ENCODE results near the gene TARBP1. TPM values are rescaled to one million over a fixed set of nuclear protein-coding genes. Genes with fewer than 3 reads are reported as not detected.
"Not testable (repeated sequence)": the region's sequence is repeated elsewhere in the genome, so short reads cannot be mapped to it uniquely, and the experiment has no call there.

Gene TARBP1
- total RNA-seq, 4 donors from 2014 or later = 13.2 to 39.2 (median 27.6) TPM

GRCh38 chr1:234525099-234525799 is 46.3 kb upstream of the TARBP1 start:
- Histone ChIP-seq H3K36me3 (no peaks in the 10 kb centered on the region), H3K4me1 (peaks cover 17 to 66% (median 31%) of the 10 kb centered on the region in 3 donors), H3K27ac (peak overlapping the region in 1 of 4 donors; percentile 84), H3K4me3 (no peak overlapping the region), H3K9me3 (no peaks in the 10 kb centered on the region), H3K27me3 (no peaks in the 10 kb centered on the region)
- TF ChIP-seq POLR2A (IDR thresholded peaks at IDR 0.05) (no peak), CTCF (IDR thresholded peaks at IDR 0.05) (no peak)
- DNase-seq = no peak
- 66 to 76% methylated on average over 5 of the region's 5 CpGs for WGBS, 2 donors
- intact Hi-C loops (cut with DNase I) = no loop called here

GRCh38 chr1:234521836-234522235 is 42.9 kb upstream of the TARBP1 start:
- H3K36me3 ChIP-seq = no peaks in the 10 kb centered on the region
- no peaks in the 10 kb centered on the region for H3K27me3 ChIP-seq
- H3K4me1 ChIP-seq = peaks cover 6 to 43% (median 17%) of the 10 kb centered on the region in 3 donors
- TF ChIP-seq CTCF (IDR thresholded peaks at IDR 0.05) = no peak
- no peak for TF ChIP-seq POLR2A (IDR thresholded peaks at IDR 0.05)
- no peak for DNase-seq
- no peaks in the 10 kb centered on the region for H3K9me3 ChIP-seq
- H3K27ac ChIP-seq = peak overlapping the region in 2 of 4 donors; percentile 19 to 85
- 93 to 100% methylated on average over 1 to 5 of the region's 5 CpGs for WGBS, 2 donors
- no peak overlapping the region for H3K4me3 ChIP-seq
- intact Hi-C loops (cut with DNase I) = no loop called here

GRCh38 chr1:234520908-234521817 is 42.2 kb upstream of the TARBP1 start:
- intact Hi-C loops (cut with DNase I) = no loop called here
- H3K4me3 ChIP-seq = no peak overlapping the region
- DNase-seq = no peak
- H3K27ac ChIP-seq = peak overlapping the region in 1 of 4 donors; percentile 26
- H3K9me3 ChIP-seq = no peaks in the 10 kb centered on the region
- H3K27me3 ChIP-seq = no peaks in the 10 kb centered on the region
- no peaks in the 10 kb centered on the region for H3K36me3 ChIP-seq
- 69 to 74% methylated on average over 6 of the region's 6 CpGs for WGBS, 2 donors
- TF ChIP-seq CTCF (IDR thresholded peaks at IDR 0.05) = no peak
- TF ChIP-seq POLR2A (IDR thresholded peaks at IDR 0.05) = no peak
- H3K4me1 ChIP-seq = peaks cover 6 to 43% (median 17%) of the 10 kb centered on the region in 3 donors

- intact Hi-C loops (cut with DNase I) = no loop called here
- DNase-seq = no peak
- Histone ChIP-seq H3K27me3 (no peaks in the 10 kb centered on the region), H3K36me3 (no peaks in the 10 kb centered on the region), H3K4me3 (no peak overlapping the region), H3K27ac (peak overlapping the region in 1 of 4 donors; percentile 30), H3K9me3 (no peaks in the 10 kb centered on the region), H3K4me1 (peaks cover 6 to 59% (median 27%) of the 10 kb centered on the region in 3 donors)
- 88 to 89% methylated on average over 10 of the region's 10 CpGs for WGBS, 2 donors
- TF ChIP-seq POLR2A (IDR thresholded peaks at IDR 0.05) (no peak), CTCF (IDR thresholded peaks at IDR 0.05) (no peak)
Observed at GRCh38 chr1:234519506-234519905, 40.5 kb upstream of the TARBP1 start.

- Histone ChIP-seq H3K9me3 (no peaks in the 10 kb centered on the region), H3K27me3 (no peaks in the 10 kb centered on the region), H3K4me1 (peaks cover 6 to 56% (median 24%) of the 10 kb centered on the region in 3 donors), H3K4me3 (no peak overlapping the region), H3K27ac (peak overlapping the region in 1 of 4 donors; percentile 30), H3K36me3 (no peaks in the 10 kb centered on the region)
- DNase-seq = no peak
- intact Hi-C loops (cut with DNase I) = no loop called here
- WGBS, 2 donors = 65 to 91% methylated on average over 4 to 10 of the region's 10 CpGs
- TF ChIP-seq CTCF (IDR thresholded peaks at IDR 0.05) (no peak), POLR2A (IDR thresholded peaks at IDR 0.05) (no peak)
Observed at GRCh38 chr1:234518876-234519275, 39.9 kb upstream of the TARBP1 start.

GRCh38 chr1:234518086-234518485 is 39.1 kb upstream of the TARBP1 start:
- WGBS, 2 donors = 74 to 82% methylated on average over 8 to 10 of the region's 10 CpGs
- H3K27me3 ChIP-seq; H3K9me3 ChIP-seq; H3K4me3 ChIP-seq; DNase-seq; H3K36me3 ChIP-seq; intact Hi-C loops (cut with DNase I): not testable (repeated sequence)
- Histone ChIP-seq H3K4me1 (peaks cover 1 to 48% (median 18%) of the 10 kb centered on the region in 3 donors), H3K27ac (peak overlapping the region in 1 of 4 donors; percentile 30)

Data from esophagus squamous epithelium (tissue), 5 donors.